Ammon's horn (tissue), 1 donor: ENCODE data around the gene LDAH.
"Not testable (repeated sequence)": the region's sequence is repeated elsewhere in the genome, so short reads cannot be mapped to it uniquely, and the experiment has no call there.

ENCODE experiments used
- DNase-seq: peaks from one replicate; pipeline ENCODE4 v3.0.0-alpha.2; 2016; ENCODE audit warnings: low spot score

The LDAH gene

DNA sequence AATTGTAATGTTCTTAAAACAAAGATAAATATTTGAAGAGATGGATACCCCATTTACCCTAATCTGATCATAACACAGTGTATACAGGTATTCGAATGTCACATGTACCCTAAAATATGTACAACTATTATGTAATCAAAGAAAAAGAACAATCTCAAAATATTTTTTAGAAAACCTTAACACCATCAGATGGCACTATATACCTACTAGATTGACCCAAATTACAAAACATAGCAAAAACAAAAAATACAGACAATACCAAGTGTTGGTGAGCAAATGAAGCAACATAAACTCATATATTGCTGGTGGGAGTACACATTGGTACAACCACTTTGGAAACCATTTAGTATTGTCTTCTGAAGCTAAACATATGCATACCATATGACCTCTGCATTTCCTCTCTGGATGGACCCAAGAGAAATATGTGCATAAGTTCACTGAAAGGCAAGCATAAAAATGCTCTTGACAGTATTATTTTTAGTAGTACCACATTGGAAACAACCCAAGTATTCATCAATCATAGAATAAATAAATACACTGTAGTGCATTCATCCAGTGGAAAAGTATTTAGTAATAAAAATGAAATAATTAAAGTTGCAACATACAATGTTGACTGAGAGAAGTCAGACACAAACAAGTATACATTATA is 100.2 kb downstream of the LDAH start:
- no peak for DNase-seq

- DNase-seq: no peak
These were observed 105.3 kb downstream of the LDAH start for GRCh38 chr2:20717641-20718040.

GRCh38 chr2:20716164-20716563 is 106.7 kb downstream of the LDAH start:
- not testable (repeated sequence) for DNase-seq

DNA sequence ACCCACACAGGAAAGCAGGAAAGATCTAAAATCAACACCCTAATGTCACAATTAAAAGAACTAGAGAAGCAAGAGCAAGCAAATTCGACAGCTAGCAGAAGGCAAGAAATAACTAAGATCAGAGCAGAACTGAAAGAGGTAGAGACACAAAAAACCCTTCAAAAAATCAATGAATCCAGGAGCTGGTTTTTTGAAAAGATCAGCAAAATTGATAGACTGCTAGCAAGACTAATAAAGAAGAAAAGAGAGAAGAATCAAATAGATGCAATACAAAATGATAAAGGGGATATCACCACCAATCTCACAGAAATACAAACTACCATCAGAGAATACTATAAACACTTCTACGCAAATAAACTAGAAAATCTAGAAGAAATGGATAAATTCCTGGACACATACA is 108.5 kb downstream of the LDAH start:
- DNase-seq: not testable (repeated sequence)

- DNase-seq: not testable (repeated sequence)
These were observed 109.3 kb downstream of the LDAH start for GRCh38 chr2:20713585-20713984.

- DNase-seq: not testable (repeated sequence)
These were observed 111.3 kb downstream of the LDAH start for GRCh38 chr2:20711641-20712040.

GRCh38 chr2:20707601-20708000 is 115.3 kb downstream of the LDAH start:
- DNase-seq: no peak

GRCh38 chr2:20706786-20707185 is 116.1 kb downstream of the LDAH start:
- no peak for DNase-seq

GRCh38 chr2:20706217-20706616 is 116.7 kb downstream of the LDAH start:
- no peak for DNase-seq

- no peak for DNase-seq
These were observed 118.0 kb downstream of the LDAH start for GRCh38 chr2:20704886-20705285.

DNA sequence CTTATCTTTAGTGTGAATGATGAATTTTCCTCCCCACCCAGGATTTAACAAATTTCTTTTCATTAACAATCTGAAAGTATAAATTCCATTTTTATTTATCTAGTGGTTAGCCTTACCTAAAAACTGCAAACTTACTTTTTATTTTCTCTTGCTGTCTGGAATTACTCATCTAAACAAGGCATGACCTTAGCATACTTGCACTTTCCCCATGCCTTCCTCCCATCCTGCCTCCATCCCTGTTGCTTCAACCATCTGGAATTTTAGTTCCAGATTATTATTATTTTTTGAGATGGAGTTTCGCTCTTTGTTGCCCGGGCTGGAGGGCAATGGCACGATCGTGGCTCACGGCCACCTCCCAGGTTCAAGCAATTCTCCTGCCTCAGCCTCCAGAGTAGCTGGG is 120.3 kb downstream of the LDAH start:
- no peak for DNase-seq

DNA sequence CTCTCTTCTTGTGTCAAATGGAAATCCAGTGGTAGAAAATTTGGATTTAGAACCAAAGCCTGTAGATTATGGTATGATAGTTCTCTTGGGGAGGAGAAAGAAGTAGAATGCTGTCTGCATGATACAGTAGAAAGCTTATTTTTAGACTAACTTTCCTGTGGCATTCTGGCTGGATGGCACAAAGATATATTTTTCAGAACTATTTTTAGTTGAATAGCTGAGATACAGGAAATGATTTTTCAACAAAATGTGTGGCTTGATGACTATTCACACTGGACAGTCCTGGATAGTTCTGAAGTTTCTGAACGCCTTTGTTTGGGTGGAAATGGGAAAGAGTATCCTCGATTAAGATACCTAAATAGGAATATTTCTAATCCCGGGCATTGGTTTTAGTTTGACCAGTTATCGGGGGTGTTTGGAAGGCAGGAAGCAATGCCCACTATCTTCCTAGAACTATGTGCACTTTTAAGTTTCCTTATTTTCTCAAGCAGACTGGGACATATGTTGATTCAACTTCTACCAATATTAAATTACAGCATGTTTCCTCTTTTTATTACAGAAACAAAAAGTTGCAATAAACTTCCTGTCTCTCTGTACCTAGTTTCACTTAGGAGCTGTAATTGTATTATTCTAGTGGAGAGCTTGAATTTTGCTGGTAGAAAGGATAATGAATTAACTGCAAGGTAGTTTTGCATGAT is 123.8 kb downstream of the LDAH start:
- DNase-seq: no peak

DNA sequence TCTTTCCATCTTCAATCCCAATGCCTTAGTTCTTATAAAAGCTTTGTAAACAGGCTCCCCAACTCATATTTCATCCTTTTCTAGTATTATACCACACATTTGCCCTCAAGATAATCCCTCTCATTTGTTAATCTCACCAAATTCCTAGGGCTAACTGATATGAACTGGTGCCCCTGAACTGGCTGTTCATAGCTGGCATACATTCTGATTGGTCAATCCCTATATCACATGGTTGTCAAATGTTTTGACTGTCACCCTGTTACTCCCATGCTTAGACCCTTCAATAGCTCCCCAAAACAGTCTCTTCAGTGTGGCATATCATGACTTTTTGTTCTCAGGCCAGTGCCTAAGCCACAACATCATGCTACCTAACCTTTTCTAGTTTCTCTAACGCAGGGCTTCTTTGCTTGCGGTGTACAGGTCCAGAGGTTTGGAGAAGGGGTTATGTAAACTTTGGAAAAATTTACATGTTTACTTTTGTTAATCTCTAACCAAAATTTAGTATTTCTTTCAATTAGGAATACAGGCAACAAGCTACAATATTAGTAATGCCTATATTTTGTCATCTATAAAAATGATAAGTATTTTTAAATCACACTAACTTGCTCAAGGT is 125.5 kb downstream of the LDAH start:
- no peak for DNase-seq

DNA sequence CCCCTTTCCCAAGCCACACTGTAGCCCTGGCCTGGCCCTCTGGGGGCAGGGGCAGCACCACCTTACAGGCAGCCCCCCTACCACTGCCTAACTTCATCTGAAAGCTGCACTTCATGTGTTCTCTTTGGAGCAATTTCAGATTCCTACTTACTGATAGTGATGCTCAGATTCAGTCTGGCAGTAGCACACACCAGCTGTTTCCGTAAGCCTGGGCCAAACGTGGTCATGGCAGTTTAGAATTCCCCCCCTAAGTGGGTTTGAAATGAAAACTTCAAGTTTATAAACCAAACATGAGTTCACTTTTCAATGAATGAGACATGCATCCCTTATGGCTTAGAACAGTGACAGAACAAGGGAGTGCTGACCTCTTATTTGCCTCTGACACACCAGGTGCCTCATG is 126.5 kb downstream of the LDAH start:
- no peak for DNase-seq

- DNase-seq: no peak
These were observed 129.6 kb downstream of the LDAH start for GRCh38 chr2:20693317-20693716.

DNA sequence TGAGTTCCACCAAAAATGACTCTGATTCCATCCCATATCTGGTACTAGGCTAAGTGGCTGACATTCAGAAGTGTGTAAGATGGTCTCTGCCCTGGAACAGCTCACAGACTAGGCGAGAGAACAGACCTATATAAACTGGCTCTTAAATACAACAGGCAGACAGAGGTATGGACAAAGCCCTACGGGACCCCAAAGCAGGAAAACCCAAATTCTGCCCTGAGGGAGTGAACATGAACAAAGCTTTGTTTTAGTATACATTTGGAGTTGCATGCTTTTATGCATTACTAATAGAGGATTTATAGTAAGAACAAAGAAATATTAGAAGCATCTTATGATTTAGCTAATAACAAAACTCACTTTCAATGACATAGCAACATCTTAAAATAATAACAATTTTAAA is 130.8 kb downstream of the LDAH start:
- no peak for DNase-seq

GRCh38 chr2:20691076-20691734 is 131.7 kb downstream of the LDAH start:
- no peak for DNase-seq

GRCh38 chr2:20689428-20690264 is 133.3 kb downstream of the LDAH start:
- DNase-seq: no peak

GRCh38 chr2:20687260-20687832 is 135.6 kb downstream of the LDAH start:
- no peak for DNase-seq

- no peak for DNase-seq
These were observed 138.3 kb downstream of the LDAH start for GRCh38 chr2:20684581-20685063.

DNA sequence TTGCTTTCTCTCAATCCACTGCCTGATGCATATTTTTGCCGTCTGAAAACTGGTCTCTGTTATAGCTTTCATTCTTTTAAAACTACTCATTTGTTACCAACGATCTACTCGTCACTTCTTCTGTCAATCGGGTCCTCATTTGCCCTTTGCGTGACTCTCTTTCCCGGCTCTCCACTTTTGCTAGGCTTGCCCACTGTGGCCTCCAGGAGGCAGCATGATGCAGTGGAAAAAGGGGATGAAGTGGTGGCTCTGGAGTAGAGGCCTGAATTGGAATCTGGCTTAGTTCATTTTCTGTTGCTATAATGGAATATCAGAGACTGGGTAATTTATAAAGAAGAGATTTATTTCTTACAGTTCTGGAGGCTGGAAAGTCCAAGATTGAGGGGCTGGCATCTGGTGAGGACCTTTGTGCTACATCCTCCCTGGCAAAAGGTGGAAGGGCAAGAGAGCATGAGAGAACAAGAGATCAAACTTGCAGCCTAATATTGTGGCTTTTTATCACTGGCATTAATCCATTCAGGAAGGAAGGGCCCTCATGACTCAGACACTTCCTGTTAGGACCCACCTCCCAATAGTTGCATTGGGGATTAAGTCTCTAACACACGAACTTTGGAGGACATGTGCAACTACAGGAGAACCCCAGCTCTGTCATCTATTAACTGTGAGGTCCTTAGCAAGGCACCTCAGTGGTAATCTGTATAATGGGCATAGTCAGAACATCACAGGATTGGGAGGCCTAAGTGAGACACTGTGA is 140.6 kb downstream of the LDAH start:
- no peak for DNase-seq
